ENCODE measurements around the gene GLMP.

DNA sequence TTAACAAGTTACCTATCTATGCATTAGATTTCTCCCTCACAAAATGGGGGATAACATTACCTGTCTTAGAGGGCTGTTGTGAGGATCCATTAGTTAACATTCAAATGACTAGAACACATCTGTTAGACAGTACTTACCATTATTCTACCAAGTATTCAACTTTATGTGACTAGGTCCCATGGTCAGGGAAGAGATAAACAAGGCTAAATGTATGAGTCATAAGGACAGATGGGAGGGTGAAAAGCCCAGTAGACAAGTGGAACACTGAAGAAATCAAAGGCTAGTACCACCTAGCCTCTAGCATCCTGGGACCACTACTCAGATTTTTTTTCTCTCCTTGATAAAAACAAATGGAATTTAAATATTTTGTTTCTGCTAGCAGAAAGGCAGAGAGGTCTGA lies 12.6 kb upstream of the GLMP start:
- TF ChIP-seq POLR2AphosphoS5 (IDR thresholded peaks at IDR 0.05; ENCODE audit: low read depth, low read length) (no peak), POLR2A (IDR thresholded peaks at IDR 0.05; ENCODE audit: low read depth, low read length) (no peak), POU2F2 (IDR thresholded peaks at IDR 0.05; ENCODE audit: low read depth, low read length) (no peak), TAF1 (IDR thresholded peaks at IDR 0.05; ENCODE audit: low read depth, low read length) (no peak), SPI1 (IDR thresholded peaks at IDR 0.05; ENCODE audit: low read depth, low read length) (no peak)
